Measurements from ENCODE around the gene PTER.

PTER gene

DNA sequence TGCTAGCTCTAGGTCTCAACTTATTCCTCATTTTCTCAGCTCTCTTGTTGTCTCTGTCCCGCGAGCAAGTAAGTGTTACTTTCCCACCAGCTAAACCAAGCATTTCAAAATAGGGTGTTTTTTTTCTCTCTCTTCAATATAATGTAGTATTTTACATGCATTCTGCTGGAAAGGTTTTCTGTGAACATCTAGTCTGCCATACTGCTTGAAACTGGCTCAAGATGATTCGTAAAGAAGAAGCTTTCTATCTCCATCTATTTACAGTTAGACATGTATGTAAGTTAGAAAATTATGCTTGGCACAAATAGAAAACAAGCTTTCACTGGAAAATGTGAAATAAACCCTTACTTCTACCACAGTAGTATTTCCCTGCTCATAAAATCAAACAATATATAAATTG is 53.7 kb downstream of the PTER start:
- Histone ChIP-seq H3K4me3 (ENCODE audit: low read depth, low read length) (no peak overlapping the region), H2AFZ (no peak overlapping the region), H3K4me1 (no peaks in the 10 kb centered on the region), H3K27ac (no peak overlapping the region), H3K79me2 (no peaks in the 10 kb centered on the region), H3K9ac (no peak overlapping the region), H3K27me3 (ENCODE audit: control insufficient read depth, insufficient read depth, low read length) (no peaks in the 10 kb centered on the region), H3K36me3 (ENCODE audit: control insufficient read depth, insufficient read depth, low read length) (no peaks in the 10 kb centered on the region), H3K4me2 (ENCODE audit: low read length) (no peak overlapping the region), H3K9me3 (ENCODE audit: control insufficient read depth, low read length) (no peaks in the 10 kb centered on the region)
- TF ChIP-seq, protein P1, sequence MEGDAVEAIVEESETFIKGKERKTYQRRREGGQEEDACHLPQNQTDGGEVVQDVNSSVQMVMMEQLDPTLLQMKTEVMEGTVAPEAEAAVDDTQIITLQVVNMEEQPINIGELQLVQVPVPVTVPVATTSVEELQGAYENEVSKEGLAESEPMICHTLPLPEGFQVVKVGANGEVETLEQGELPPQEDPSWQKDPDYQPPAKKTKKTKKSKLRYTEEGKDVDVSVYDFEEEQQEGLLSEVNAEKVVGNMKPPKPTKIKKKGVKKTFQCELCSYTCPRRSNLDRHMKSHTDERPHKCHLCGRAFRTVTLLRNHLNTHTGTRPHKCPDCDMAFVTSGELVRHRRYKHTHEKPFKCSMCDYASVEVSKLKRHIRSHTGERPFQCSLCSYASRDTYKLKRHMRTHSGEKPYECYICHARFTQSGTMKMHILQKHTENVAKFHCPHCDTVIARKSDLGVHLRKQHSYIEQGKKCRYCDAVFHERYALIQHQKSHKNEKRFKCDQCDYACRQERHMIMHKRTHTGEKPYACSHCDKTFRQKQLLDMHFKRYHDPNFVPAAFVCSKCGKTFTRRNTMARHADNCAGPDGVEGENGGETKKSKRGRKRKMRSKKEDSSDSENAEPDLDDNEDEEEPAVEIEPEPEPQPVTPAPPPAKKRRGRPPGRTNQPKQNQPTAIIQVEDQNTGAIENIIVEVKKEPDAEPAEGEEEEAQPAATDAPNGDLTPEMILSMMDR (IDR thresholded peaks at IDR 0.05), result no peak

DNA sequence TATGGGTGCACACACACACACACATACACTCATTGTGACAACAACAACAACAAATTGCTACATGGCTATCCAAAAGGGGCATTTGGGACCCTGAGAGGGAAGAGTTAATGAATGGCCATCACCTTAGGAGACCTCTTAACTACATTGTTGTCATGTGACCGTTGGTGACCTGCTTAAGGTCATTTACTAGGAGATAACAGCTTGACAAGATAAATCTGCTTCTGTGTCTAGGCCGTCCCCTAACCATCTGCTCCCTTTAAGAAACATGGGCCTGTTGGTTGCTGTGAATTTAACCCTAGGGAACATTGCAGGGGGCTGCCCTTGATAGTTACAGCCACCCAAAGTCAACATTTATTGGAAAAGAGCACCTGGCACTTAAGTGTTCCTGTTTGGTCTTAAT is 55.1 kb downstream of the PTER start:
- TF ChIP-seq, protein P1 (IDR thresholded peaks at IDR 0.05), result no peak
- H3K27ac ChIP-seq, result no peak overlapping the region
- H3K4me2 ChIP-seq (ENCODE audit: low read length), result no peak overlapping the region
- H3K79me2 ChIP-seq, result no peaks in the 10 kb centered on the region
- H3K4me3 ChIP-seq (ENCODE audit: low read depth, low read length), result no peak overlapping the region
- H3K4me1 ChIP-seq, result no peaks in the 10 kb centered on the region
- H2AFZ ChIP-seq, result no peak overlapping the region
- no peaks in the 10 kb centered on the region for H3K9me3 ChIP-seq (ENCODE audit: control insufficient read depth, low read length)
- no peaks in the 10 kb centered on the region for H3K27me3 ChIP-seq (ENCODE audit: control insufficient read depth, insufficient read depth, low read length)
- H3K36me3 ChIP-seq (ENCODE audit: control insufficient read depth, insufficient read depth, low read length), result no peaks in the 10 kb centered on the region
- H3K9ac ChIP-seq, result no peak overlapping the region

DNA sequence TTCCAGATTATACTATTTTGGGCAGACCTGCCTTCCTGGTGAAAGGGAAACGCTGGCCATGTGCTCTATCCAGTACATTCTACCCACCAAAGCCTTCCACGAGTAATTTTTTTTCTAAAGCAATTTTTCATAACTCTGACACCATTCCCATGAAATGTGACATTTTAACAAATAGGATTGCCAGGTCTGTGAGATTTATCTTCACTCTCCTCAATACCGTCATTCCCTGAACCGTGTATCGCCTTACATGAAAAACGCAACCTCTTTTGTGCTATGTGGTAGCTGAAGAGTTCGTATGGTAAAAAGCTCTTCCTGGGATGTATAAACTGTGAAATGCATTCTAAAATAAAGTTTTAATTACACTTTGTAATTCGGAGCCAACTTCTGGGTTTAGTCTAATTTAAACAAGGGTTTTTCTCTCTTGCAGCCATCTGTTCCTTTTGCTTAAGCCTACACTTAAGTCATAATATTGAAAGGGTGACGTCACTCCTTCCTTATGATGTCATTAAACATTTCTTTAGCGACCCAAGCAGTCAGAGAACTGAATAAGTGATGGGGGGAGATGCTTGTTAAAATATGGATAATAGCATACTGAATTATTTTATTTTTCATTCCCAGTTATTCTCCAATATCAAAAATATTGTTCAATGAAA is 57.2 kb downstream of the PTER start:
- H3K9me3 ChIP-seq (ENCODE audit: control insufficient read depth, low read length), result no peaks in the 10 kb centered on the region
- H3K9ac ChIP-seq, result no peak overlapping the region
- H3K27me3 ChIP-seq (ENCODE audit: control insufficient read depth, insufficient read depth, low read length), result no peaks in the 10 kb centered on the region
- H2AFZ ChIP-seq, result no peak overlapping the region
- H3K4me3 ChIP-seq (ENCODE audit: low read depth, low read length), result no peak overlapping the region
- H3K79me2 ChIP-seq, result no peaks in the 10 kb centered on the region
- TF ChIP-seq, protein P1 (IDR thresholded peaks at IDR 0.05), result no peak
- no peak overlapping the region for H3K27ac ChIP-seq
- H3K4me2 ChIP-seq (ENCODE audit: low read length), result no peak overlapping the region
- no peaks in the 10 kb centered on the region for H3K4me1 ChIP-seq
- H3K36me3 ChIP-seq (ENCODE audit: control insufficient read depth, insufficient read depth, low read length), result no peaks in the 10 kb centered on the region

DNA sequence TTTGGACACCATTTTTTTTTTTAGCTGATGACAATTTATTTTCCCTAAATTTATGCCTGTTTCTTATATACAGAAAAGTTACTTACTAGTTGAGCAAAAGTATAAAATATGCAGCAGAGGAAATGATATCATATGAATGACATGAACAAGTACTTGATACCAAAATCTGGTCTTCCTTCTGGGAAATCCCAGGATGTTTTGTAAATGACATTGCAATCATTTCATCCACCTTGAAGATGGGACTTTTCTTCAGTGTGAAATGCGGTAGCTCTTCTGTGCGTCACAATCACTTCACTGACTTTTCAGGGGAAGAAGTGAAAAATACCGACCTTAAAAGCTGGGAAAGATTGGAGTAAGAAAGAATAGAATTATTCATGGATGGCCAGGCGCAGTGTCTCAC is 61.1 kb downstream of the PTER start:
- Histone ChIP-seq H3K9me3 (ENCODE audit: control insufficient read depth, low read length) (no peaks in the 10 kb centered on the region), H3K9ac (no peak overlapping the region), H3K27ac (no peak overlapping the region), H3K4me1 (no peaks in the 10 kb centered on the region), H3K79me2 (no peaks in the 10 kb centered on the region), H3K4me3 (ENCODE audit: low read depth, low read length) (no peak overlapping the region), H2AFZ (no peak overlapping the region), H3K27me3 (ENCODE audit: control insufficient read depth, insufficient read depth, low read length) (no peaks in the 10 kb centered on the region), H3K4me2 (ENCODE audit: low read length) (no peak overlapping the region), H3K36me3 (ENCODE audit: control insufficient read depth, insufficient read depth, low read length) (no peaks in the 10 kb centered on the region)
- TF ChIP-seq, protein P1 (IDR thresholded peaks at IDR 0.05), result no peak

DNA sequence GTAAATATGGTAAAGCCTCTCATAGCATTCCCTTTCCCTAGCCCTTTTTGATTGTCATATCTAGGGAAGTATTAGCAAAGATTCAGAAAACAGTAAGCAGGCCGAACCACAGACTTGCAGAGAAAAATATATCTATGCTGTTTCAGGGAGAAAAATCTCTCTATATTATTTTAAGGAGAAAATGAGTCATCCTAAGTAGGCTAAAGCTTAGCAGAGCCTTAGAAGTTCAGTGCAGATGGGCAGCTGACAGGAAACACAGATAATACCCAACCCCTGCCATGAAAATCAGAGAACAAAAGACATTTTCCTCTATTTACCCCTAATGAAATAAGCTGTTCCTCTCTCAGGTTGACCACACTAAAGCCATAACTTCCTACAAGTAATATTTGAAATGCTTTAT is 68.4 kb downstream of the PTER start:
- Histone ChIP-seq H3K9ac (no peak overlapping the region), H3K27ac (no peak overlapping the region), H2AFZ (no peak overlapping the region), H3K4me1 (no peaks in the 10 kb centered on the region), H3K27me3 (ENCODE audit: control insufficient read depth, insufficient read depth, low read length) (no peaks in the 10 kb centered on the region), H3K79me2 (no peaks in the 10 kb centered on the region), H3K36me3 (ENCODE audit: control insufficient read depth, insufficient read depth, low read length) (no peaks in the 10 kb centered on the region), H3K4me2 (ENCODE audit: low read length) (no peak overlapping the region), H3K9me3 (ENCODE audit: control insufficient read depth, low read length) (no peaks in the 10 kb centered on the region), H3K4me3 (ENCODE audit: low read depth, low read length) (no peak overlapping the region)
- TF ChIP-seq, protein P1 (IDR thresholded peaks at IDR 0.05), result no peak
